C4-2B (cell line): ENCODE results near the gene ARID2.

Source experiments
- ZFX ChIP-seq: fragments of 450-650 bp; IDR thresholded peaks from 2 replicates; pipeline ENCODE4 v1.6.1; 2017
- TF ChIP-seq, protein P1 (sequence below): fragments of 450-650 bp; conservative IDR thresholded peaks from 2 replicates; pipeline ENCODE4 v1.5.1; 2017; ENCODE audit warnings: mild to moderate bottlenecking

DNA sequence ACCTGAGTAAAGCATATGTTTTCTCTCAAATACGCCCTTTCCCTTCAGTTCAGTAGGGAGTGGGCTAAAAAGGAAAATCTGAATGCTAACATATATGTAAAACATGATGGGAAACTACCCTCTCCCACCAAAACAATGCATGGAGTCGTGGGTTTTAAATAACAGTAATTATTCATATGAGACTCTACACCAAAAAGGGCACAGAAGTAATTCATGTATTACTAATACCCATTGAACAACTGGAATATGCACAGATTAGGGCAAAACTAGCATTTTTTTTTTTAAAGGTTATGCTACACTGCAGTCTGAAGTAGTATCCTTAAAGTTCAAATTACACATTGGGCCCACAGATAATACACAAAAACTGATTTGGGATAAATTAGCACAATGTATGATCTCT lies 8.1 kb upstream of the ARID2 start:
- TF ChIP-seq, protein P1, sequence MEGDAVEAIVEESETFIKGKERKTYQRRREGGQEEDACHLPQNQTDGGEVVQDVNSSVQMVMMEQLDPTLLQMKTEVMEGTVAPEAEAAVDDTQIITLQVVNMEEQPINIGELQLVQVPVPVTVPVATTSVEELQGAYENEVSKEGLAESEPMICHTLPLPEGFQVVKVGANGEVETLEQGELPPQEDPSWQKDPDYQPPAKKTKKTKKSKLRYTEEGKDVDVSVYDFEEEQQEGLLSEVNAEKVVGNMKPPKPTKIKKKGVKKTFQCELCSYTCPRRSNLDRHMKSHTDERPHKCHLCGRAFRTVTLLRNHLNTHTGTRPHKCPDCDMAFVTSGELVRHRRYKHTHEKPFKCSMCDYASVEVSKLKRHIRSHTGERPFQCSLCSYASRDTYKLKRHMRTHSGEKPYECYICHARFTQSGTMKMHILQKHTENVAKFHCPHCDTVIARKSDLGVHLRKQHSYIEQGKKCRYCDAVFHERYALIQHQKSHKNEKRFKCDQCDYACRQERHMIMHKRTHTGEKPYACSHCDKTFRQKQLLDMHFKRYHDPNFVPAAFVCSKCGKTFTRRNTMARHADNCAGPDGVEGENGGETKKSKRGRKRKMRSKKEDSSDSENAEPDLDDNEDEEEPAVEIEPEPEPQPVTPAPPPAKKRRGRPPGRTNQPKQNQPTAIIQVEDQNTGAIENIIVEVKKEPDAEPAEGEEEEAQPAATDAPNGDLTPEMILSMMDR: no peak
- TF ChIP-seq ZFX: no peak
